ENCODE results near the gene GRB10.

GRCh38 chr7:50540785-50541579 lies 241.7 kb downstream of the GRB10 start:
- no peak for TF ChIP-seq POLR2A (IDR thresholded peaks at IDR 0.05)
- TF ChIP-seq CTCF (IDR thresholded peaks at IDR 0.05) = no peak

All from Peyer's patch (tissue), 4 donors.